Fibroblast of skin of abdomen (primary cell): ENCODE results near the gene DHRS12.

Experiments
- DNase-seq: peaks from one replicate; pipeline ENCODE4 v3.0.0-alpha.2; 2013

Gene DHRS12

GRCh38 chr13:51724721-51725120, 79.2 kb downstream of the DHRS12 start:
- DNase-seq, result no peak

- DNase-seq, result no peak
These were observed 80.4 kb downstream of the DHRS12 start for GRCh38 chr13:51723529-51723928.

GRCh38 chr13:51721496-51721895, 82.5 kb downstream of the DHRS12 start:
- no peak for DNase-seq

- no peak for DNase-seq
These were observed 84.6 kb downstream of the DHRS12 start for GRCh38 chr13:51719394-51719793.
